ENCODE measurements around the gene RELL2. TPM values are rescaled to one million over a fixed set of nuclear protein-coding genes. Genes with fewer than 3 reads are reported as not detected.

Gene RELL2
- total RNA-seq, 1 donor from 2014 or later: 5.5 TPM

DNA sequence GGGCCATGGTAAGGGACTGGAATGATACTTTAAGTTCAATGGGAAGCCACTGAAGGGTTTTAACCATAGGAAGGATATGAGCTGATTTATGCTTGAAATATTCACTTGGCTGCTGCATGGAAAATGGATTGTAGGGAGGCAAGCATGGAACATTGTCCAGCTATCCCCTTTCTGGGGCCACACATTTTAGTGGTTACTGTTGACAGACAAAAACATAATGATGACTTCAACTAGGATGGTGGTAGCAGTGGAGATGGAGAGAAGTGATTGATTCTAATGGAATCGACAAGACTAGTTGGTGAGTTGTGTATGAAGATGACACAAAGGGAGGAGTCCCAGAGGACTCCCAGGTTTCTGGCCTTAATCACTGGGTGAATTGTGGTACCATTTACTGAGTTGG lies 20.6 kb downstream of the RELL2 start:
- TF ChIP-seq, protein P1, sequence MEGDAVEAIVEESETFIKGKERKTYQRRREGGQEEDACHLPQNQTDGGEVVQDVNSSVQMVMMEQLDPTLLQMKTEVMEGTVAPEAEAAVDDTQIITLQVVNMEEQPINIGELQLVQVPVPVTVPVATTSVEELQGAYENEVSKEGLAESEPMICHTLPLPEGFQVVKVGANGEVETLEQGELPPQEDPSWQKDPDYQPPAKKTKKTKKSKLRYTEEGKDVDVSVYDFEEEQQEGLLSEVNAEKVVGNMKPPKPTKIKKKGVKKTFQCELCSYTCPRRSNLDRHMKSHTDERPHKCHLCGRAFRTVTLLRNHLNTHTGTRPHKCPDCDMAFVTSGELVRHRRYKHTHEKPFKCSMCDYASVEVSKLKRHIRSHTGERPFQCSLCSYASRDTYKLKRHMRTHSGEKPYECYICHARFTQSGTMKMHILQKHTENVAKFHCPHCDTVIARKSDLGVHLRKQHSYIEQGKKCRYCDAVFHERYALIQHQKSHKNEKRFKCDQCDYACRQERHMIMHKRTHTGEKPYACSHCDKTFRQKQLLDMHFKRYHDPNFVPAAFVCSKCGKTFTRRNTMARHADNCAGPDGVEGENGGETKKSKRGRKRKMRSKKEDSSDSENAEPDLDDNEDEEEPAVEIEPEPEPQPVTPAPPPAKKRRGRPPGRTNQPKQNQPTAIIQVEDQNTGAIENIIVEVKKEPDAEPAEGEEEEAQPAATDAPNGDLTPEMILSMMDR (IDR thresholded peaks at IDR 0.05): no peak
- no peaks in the 10 kb centered on the region for H3K9me3 ChIP-seq
- peaks cover 66% of the 10 kb centered on the region for H3K36me3 ChIP-seq
- intact Hi-C loops (cut with DNase I): no loop called here
- H3K4me1 ChIP-seq: no peaks in the 10 kb centered on the region
- no peak overlapping the region for H3K27ac ChIP-seq
- DNase-seq (no peak), ATAC-seq (no peak)
- H3K27me3 ChIP-seq (ENCODE audit: low read depth): no peaks in the 10 kb centered on the region
- H3K4me3 ChIP-seq: no peak overlapping the region

DNA sequence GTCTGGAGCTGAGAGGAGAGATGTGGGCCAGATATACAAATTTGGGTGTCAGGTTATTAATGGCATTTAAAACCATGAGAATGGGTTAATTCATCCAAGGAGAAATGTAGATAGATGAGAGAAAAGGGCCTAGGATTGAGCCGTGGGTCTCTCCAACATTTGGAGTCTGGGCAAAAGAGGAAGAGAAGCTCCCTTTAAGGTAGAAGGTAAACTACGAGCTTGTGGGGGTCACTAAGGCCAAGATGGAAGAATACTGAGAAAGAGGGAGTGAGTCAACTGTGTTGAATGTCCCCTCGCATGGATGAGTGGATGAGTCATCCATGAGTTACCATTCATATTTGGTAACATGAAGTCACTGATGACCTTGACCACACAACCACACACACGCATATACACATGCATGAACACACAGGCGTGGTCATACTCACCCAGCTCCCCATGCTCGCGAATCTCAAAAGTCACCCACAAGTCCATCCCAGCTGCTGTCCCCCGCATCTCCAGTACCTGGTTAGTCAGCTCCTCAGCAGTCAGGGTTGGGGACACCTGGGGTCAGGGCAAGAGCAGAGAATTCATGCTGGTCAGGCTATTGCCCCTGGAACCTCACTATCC lies 21.2 kb downstream of the RELL2 start:
- Histone ChIP-seq H3K27me3 (ENCODE audit: low read depth) (no peaks in the 10 kb centered on the region), H3K36me3 (peaks cover 72% of the 10 kb centered on the region), H3K4me3 (no peak overlapping the region), H3K27ac (no peak overlapping the region), H3K9me3 (no peaks in the 10 kb centered on the region), H3K4me1 (no peaks in the 10 kb centered on the region)
- ATAC-seq: no peak
- TF ChIP-seq, protein P1 (IDR thresholded peaks at IDR 0.05): no peak
- DNase-seq: no peak
- intact Hi-C loops (cut with DNase I): no loop called here

DNA sequence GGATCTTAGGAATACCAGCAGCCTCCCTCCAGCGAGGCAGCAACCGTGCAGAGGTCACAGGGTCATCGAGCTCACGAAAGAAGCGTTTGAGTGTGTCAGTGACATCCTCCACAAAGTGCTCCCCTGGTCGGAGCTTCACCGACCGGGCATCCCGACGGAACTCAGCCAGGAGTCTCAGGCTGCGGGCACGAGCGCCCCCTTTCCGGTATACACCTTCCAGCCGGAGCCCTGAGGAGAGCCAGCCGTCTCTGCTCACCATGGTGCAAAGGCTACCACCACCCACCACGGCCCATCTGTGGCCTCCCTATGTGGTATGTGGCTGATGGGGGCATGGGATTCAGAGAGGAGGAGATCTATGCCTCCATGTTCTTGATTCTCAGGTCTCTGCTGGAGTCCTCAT lies 25.2 kb downstream of the RELL2 start:
- TF ChIP-seq, protein P1 (IDR thresholded peaks at IDR 0.05): no peak
- no peak for DNase-seq
- Histone ChIP-seq H3K9me3 (no peaks in the 10 kb centered on the region), H3K27me3 (ENCODE audit: low read depth) (no peaks in the 10 kb centered on the region), H3K36me3 (peaks cover 62% of the 10 kb centered on the region), H3K4me3 (no peak overlapping the region), H3K27ac (no peak overlapping the region), H3K4me1 (peaks cover 7% of the 10 kb centered on the region)
- intact Hi-C loops (cut with DNase I): no loop called here
- no peak for ATAC-seq

DNA sequence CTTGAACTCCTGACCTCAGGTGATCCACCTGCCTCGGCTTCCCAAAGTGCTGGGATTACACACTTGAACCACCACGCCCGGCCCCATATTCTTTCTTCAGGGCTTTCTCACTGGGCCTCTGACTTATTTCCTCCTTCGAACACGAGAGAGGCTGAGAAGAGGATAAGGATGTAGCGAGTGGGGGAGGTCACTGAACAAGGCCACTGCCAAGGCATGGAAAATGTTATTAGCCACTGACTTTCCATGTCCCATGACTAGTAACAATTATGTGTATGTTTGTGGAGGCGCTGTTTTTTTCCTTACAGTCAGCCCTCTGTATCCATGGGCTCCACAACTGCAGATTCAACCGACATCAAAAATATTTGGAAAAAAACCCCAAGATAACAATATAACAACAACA lies 26.7 kb downstream of the RELL2 start:
- H3K36me3 ChIP-seq: peaks cover 50% of the 10 kb centered on the region
- TF ChIP-seq, protein P1 (IDR thresholded peaks at IDR 0.05): no peak
- H3K4me1 ChIP-seq: peaks cover 7% of the 10 kb centered on the region
- intact Hi-C loops (cut with DNase I): no loop called here
- H3K27ac ChIP-seq: no peak overlapping the region
- DNase-seq (no peak), ATAC-seq (no peak)
- H3K27me3 ChIP-seq (ENCODE audit: low read depth): no peaks in the 10 kb centered on the region
- no peaks in the 10 kb centered on the region for H3K9me3 ChIP-seq
- no peak overlapping the region for H3K4me3 ChIP-seq

DNA sequence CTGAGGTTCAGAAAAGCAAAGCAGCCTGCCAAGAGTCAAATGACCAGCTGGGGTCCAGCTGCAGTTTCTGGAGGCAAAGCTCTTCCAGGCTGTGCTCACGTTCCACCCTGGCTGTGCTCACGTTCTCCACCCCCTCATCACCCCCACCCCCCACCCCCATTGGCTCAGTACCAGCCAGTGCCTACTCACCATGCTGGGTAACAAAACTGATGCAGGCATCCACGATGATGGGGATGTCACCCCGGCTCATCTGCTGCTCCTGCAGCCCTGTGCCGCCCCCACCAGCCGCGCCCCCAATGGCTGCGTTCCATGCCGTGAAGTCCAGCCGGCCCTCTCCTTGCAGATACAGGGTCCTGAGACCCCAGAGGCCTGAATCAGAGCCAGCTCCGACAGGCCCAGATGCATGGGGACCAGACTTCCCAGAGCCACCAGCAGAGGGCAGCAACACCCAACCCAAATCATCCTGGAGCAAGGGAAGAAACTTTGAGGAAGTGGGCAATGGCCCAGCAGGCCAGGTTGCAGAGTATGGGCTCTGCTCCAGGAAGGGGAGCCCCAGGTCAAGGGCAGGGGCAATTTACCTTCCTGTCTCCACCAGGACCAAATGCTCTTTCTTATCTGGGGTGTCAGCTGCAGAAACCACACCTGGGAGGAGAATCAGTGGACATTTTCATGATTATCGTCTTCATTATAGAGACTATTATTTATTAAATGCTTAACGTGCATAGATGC lies 28.1 kb downstream of the RELL2 start:
- ATAC-seq (peak; percentile 94 to 95), DNase-seq (peak; percentile 86)
- H3K36me3 ChIP-seq: peaks cover 52% of the 10 kb centered on the region
- no peaks in the 10 kb centered on the region for H3K27me3 ChIP-seq (ENCODE audit: low read depth)
- H3K9me3 ChIP-seq: no peaks in the 10 kb centered on the region
- TF ChIP-seq, protein P1 (IDR thresholded peaks at IDR 0.05): peak; percentile 97
- no peak overlapping the region for H3K27ac ChIP-seq
- peaks cover 7% of the 10 kb centered on the region for H3K4me1 ChIP-seq
- intact Hi-C loops (cut with DNase I): no loop called here
- no peak overlapping the region for H3K4me3 ChIP-seq

All from lower lobe of right lung (tissue), 2 donors.